Peyer's patch (tissue), 4 donors: ENCODE data around the gene OTOP3. TPM values are rescaled to one million over a fixed set of nuclear protein-coding genes. Genes with fewer than 3 reads are reported as not detected.
A peak's percentile ranks its signal among the peaks of the same experiment; 100 is the strongest.
"Not testable (repeated sequence)": the region's sequence is repeated elsewhere in the genome, so short reads cannot be mapped to it uniquely, and the experiment has no call there.

ENCODE experiments used
- DNase-seq, 3 donors: peaks; one replicate each; pipeline ENCODE4 v3.0.0-alpha.2; 2017 to 2019
- H3K27ac ChIP-seq, 4 donors: fragments of 200-600 bp; sonication (generic); one replicate each; pipeline ENCODE4 v1.5.1; 2016 to 2019
- H3K27me3 ChIP-seq, 2 donors: fragments of 200-600 bp; sonication (generic); one replicate each; pipeline ENCODE4 v1.5.1; 2019
- H3K36me3 ChIP-seq, 3 donors: fragments of 200-600 bp; sonication (generic); one replicate each; pipeline ENCODE4 v1.5.1; 2016 to 2019
- H3K4me1 ChIP-seq, 4 donors: fragments of 200-600 bp; sonication (generic); one replicate each; pipeline ENCODE4 v1.5.1; 2016 to 2019
- H3K4me3 ChIP-seq, 4 donors: fragments of 200-600 bp; sonication (generic); 1 replicate in 3 of 4; 2 replicates in 1 of 4; pipeline ENCODE4 v1.5.1; 2016 to 2019; ENCODE audit warnings: mild to moderate bottlenecking in 1 of 4
- H3K9me3 ChIP-seq, 4 donors: fragments of 200-600 bp; sonication (generic); one replicate each; pipeline ENCODE4 v1.5.1; 2016 to 2019; ENCODE audit warnings: mild to moderate bottlenecking in 1 of 4
- POLR2A ChIP-seq, 2 donors: fragments of 450-650 bp; IDR thresholded peaks; one replicate each; pipeline ENCODE4 v1.5.1; 2017; ENCODE audit warnings: antibody characterized with exemption in 2 of 2, mild to moderate bottlenecking in 2 of 2, moderate library complexity in 2 of 2
- total RNA-seq, 4 donors: library from RNA; depleted of rRNA; stranded (reverse); fragments of >200 nt; gene quantifications; one replicate each; pipeline ENCODE4 v1.1.0, GENCODE V29; 2016
- TF ChIP-seq, protein P1 (sequence below), 6 experiments: fragments of 450-650 bp in 4 of 6; fragments of 200-600 bp in 2 of 6; sonication (generic) in 1 of 6; IDR thresholded peaks; one replicate each; pipeline ENCODE4 v1.5.1; 2017 to 2019; ENCODE audit warnings: antibody characterized with exemption in 6 of 6, mild to moderate bottlenecking in 3 of 6, moderate library complexity in 1 of 6

The OTOP3 gene
- total RNA-seq, 4 donors from 2014 or later: 5.2 to 9.3 (median 8.5) TPM; not detected in 1

DNA sequence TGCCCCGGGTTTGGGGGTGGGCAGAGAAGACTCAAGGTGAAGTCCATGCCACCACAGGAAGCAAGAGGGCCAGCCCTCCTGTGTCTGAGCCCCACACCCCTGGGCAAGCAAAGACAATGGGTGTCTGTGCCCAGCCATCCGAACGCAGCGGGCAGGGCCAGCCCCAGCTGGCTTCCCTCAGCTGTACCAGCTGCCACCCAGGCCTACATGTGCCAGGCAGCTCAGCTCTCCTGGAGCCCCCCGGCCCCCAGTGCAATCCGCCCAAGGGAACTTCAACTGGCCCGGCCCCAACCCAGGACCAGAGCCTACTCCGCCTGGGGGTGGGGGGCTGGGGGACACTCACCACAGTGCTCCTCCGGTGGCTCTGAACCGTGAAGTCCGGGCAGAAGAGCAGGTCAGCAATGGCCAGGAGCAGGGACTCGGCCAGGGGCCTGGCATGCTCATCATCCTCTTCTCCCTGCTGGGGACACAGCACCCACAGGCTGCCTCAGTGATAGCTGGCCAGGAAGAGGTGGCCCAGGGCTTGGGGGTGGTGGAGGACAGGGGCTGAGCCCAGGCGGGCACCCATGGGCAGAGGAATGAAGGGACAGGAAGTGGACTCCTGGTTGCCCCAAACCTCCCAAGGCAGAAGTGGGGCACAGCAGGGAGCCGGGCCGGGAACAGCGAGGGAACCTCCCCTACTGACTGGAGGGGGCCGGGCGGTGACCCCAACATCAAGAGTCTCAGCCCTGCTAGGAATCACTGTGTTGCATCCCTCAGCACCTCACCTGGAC, 27.1 kb downstream of the OTOP3 start:
- TF ChIP-seq, protein P1, sequence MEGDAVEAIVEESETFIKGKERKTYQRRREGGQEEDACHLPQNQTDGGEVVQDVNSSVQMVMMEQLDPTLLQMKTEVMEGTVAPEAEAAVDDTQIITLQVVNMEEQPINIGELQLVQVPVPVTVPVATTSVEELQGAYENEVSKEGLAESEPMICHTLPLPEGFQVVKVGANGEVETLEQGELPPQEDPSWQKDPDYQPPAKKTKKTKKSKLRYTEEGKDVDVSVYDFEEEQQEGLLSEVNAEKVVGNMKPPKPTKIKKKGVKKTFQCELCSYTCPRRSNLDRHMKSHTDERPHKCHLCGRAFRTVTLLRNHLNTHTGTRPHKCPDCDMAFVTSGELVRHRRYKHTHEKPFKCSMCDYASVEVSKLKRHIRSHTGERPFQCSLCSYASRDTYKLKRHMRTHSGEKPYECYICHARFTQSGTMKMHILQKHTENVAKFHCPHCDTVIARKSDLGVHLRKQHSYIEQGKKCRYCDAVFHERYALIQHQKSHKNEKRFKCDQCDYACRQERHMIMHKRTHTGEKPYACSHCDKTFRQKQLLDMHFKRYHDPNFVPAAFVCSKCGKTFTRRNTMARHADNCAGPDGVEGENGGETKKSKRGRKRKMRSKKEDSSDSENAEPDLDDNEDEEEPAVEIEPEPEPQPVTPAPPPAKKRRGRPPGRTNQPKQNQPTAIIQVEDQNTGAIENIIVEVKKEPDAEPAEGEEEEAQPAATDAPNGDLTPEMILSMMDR (IDR thresholded peaks at IDR 0.05): no peak
- no peak for TF ChIP-seq POLR2A (IDR thresholded peaks at IDR 0.05)
- Histone ChIP-seq H3K4me3 (no peak overlapping the region), H3K9me3 (no peaks in the 10 kb centered on the region), H3K27me3 (no peaks in the 10 kb centered on the region), H3K27ac (no peak overlapping the region), H3K36me3 (no peaks in the 10 kb centered on the region), H3K4me1 (peaks cover 0 to 6% (median 2%) of the 10 kb centered on the region in 4 donors)
- no peak for DNase-seq

DNA sequence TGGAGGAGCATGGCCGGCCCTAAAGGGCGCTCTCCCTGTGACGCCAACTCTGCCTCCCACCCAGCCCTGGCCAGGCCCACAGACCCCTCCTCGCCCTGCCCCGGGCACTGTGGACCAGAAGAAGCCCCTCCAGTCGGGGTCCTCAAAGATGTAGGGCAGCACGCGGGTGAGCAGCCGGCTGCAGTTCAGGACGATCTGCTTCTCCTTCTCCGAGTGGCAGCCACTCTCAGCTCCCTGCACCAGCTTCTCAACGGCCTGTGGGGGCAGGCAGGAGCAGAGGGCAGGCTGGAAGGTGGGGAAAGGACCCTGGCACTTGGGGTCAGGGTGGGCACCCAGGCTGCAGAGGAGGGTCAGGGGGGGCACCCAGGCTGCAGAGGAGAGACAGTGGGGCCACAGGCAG, 28.0 kb downstream of the OTOP3 start:
- TF ChIP-seq, protein P1 (IDR thresholded peaks at IDR 0.05): no peak
- no peak for TF ChIP-seq POLR2A (IDR thresholded peaks at IDR 0.05)
- no peak overlapping the region for H3K4me3 ChIP-seq
- no peaks in the 10 kb centered on the region for H3K27me3 ChIP-seq
- no peak overlapping the region for H3K27ac ChIP-seq
- no peaks in the 10 kb centered on the region for H3K36me3 ChIP-seq
- H3K4me1 ChIP-seq: peaks cover 0 to 8% (median 4%) of the 10 kb centered on the region in 4 donors
- no peaks in the 10 kb centered on the region for H3K9me3 ChIP-seq
- no peak for DNase-seq

DNA sequence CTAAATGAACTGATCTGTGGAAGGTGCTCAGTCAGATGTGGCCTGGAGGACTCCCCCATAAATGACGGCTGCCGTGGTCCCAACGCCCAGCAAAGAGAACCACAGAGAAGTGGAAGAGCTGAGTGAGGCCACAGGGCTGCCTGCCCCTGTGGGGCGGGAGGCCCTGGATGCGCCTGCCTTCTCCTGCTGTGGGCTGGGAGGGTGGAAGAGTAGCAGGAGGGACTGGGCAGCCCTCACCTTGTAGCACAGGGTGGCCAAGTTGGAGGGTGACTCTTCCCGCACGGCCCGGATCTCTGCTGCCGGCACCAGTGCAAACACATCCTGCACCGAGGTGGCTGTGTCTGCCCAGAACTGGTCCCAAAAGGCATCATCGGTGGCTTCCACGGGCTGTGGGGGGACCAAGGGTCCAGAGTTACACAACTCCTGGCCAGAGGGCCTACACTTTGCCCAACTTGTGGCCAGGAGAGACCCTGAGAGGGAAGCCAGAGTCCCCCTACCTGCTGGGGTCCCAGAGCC, 28.6 kb downstream of the OTOP3 start:
- DNase-seq: no peak
- H3K27ac ChIP-seq: no peak overlapping the region
- no peak overlapping the region for H3K4me3 ChIP-seq
- no peaks in the 10 kb centered on the region for H3K36me3 ChIP-seq
- no peaks in the 10 kb centered on the region for H3K27me3 ChIP-seq
- no peaks in the 10 kb centered on the region for H3K9me3 ChIP-seq
- no peak for TF ChIP-seq POLR2A (IDR thresholded peaks at IDR 0.05)
- TF ChIP-seq, protein P1 (IDR thresholded peaks at IDR 0.05): no peak
- peaks cover 0 to 15% (median 4%) of the 10 kb centered on the region in 4 donors for H3K4me1 ChIP-seq

DNA sequence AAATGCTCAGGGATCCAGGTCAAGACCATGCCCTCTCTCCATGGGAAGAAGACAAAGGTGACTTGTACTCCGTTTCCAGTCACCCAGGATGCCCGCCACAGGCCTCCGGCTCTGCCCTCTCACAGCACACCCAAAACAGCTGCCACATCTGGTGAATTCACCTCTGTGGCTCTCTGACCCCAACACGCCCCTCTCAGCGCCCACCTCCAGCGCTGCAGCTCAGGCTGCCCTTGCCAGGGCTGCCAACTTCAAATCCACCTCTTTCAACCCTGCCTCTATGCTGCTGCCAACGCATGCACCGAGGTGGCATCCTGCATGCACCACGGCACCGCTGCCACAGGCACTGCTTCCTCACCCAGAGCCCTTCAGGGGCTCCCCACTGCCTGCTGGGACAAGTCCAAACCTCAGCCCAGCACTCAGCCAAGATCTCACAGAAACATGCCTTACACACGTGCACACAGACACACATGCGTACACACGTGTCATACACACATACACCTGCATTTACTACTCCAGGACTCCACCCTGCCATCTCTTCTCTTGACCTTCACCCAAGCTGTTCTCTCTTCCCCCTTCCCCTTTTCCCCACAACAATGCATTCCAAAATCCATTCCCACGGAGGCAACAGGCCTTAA, 29.4 kb downstream of the OTOP3 start:
- DNase-seq: no peak
- no peak overlapping the region for H3K27ac ChIP-seq
- no peaks in the 10 kb centered on the region for H3K27me3 ChIP-seq
- no peaks in the 10 kb centered on the region for H3K36me3 ChIP-seq
- peaks cover 0 to 15% (median 4%) of the 10 kb centered on the region in 4 donors for H3K4me1 ChIP-seq
- no peak for TF ChIP-seq POLR2A (IDR thresholded peaks at IDR 0.05)
- TF ChIP-seq, protein P1 (IDR thresholded peaks at IDR 0.05): no peak
- no peak overlapping the region for H3K4me3 ChIP-seq
- no peaks in the 10 kb centered on the region for H3K9me3 ChIP-seq

DNA sequence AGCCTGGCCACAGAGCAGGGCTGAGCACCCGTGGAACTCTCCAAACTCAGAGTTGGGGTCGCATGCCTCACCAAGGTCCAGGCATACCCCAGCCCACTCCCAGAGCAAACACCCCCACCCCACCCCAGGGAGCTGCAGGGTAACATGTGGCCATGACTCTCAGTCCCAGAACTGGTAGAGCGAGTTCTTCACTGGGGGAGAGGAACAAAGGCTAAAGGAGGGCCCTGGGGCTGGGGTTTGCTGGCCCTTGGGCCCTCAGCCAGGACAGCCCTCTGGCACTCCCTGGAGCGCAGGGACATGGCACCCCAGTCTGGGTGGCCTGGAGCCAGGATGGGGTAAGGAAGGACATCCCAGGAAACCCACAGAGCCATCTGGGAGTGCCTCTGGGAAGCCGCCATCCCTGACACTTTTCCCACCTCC, 32.7 kb downstream of the OTOP3 start:
- no peak overlapping the region for H3K4me3 ChIP-seq
- peaks cover 2 to 30% (median 10%) of the 10 kb centered on the region in 4 donors for H3K4me1 ChIP-seq
- TF ChIP-seq, protein P1 (IDR thresholded peaks at IDR 0.05): no peak
- TF ChIP-seq POLR2A (IDR thresholded peaks at IDR 0.05): no peak
- no peaks in the 10 kb centered on the region for H3K36me3 ChIP-seq
- H3K27me3 ChIP-seq: no peaks in the 10 kb centered on the region
- H3K9me3 ChIP-seq: no peaks in the 10 kb centered on the region
- peak in 2 of 3 donors; percentile 58 to 70 for DNase-seq
- H3K27ac ChIP-seq: peak overlapping the region in 1 of 4 donors; percentile 46

DNA sequence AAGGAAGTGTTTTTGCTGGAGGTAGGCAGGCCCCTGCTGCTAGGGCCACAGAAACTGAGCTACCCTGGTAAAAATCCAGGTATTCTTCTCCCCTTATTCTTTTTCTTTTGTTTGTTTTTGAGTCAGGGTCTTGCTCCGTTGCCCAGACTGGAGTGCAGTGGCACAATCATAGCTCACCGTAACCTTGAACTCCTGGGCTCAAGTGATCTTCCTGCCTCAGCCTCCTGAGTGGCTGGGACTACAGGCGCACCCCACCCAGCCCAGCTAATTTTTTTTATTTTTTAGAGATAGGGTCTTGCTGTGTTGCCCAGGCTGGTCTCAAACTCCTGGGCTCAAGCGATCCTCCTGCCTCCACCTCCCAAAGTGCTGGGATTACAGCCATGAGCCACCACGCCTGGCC, 33.8 kb downstream of the OTOP3 start:
- H3K27me3 ChIP-seq, H3K9me3 ChIP-seq, H3K4me3 ChIP-seq, H3K36me3 ChIP-seq, H3K27ac ChIP-seq, DNase-seq: not testable (repeated sequence)
- peaks cover 2 to 30% (median 10%) of the 10 kb centered on the region in 4 donors for H3K4me1 ChIP-seq
